ENCODE data around the gene TUBB1. TPM values are rescaled to one million over a fixed set of nuclear protein-coding genes. Genes with fewer than 3 reads are reported as not detected.

TUBB1 gene
- total RNA-seq, 1 donor from 2014 or later: not detected

DNA sequence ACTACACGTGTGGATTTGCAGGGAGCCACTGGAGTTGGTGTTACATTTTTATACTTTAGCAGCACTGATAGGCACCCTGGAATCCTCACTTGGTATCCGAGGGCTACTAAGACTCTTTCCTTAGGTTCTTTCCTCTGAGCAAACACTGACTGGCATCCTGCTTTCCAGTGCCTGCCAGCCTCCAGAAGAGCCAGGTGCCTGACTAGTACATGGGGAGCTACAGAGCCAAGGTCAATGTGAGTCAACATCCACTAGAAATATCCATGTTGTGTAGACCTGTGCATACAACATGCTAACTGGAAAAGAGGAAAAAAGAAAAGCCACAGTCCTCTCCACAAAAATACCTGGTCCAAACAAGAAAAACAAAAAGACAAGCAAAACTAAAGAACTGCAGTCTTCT lies 5.9 kb downstream of the TUBB1 start:
- no peak for DNase-seq (ENCODE audit: low spot score)
- Histone ChIP-seq H3K27me3 (no peaks in the 10 kb centered on the region), H3K27ac (no peak overlapping the region), H3K4me3 (no peak overlapping the region), H3K4me1 (peaks cover 10% of the 10 kb centered on the region), H2AFZ (replicated peaks) (no peak overlapping the region), H4K20me1 (ENCODE audit: low read depth) (peaks cover 41% of the 10 kb centered on the region), H3K9me3 (ENCODE audit: low read depth) (no peaks in the 10 kb centered on the region), H3K36me3 (peaks cover 6% of the 10 kb centered on the region), H3K79me2 (ENCODE audit: low read depth) (peaks cover 43% of the 10 kb centered on the region), H3K9ac (no peak overlapping the region), H3K4me2 (no peak overlapping the region), H3F3A (ENCODE audit: low read depth) (no peaks in the 10 kb centered on the region)
- TF ChIP-seq EZH2 (IDR thresholded peaks at IDR 0.05): no peak
- TF ChIP-seq EZH2phosphoT487 (IDR thresholded peaks at IDR 0.05): no peak
- TF ChIP-seq, protein P1, sequence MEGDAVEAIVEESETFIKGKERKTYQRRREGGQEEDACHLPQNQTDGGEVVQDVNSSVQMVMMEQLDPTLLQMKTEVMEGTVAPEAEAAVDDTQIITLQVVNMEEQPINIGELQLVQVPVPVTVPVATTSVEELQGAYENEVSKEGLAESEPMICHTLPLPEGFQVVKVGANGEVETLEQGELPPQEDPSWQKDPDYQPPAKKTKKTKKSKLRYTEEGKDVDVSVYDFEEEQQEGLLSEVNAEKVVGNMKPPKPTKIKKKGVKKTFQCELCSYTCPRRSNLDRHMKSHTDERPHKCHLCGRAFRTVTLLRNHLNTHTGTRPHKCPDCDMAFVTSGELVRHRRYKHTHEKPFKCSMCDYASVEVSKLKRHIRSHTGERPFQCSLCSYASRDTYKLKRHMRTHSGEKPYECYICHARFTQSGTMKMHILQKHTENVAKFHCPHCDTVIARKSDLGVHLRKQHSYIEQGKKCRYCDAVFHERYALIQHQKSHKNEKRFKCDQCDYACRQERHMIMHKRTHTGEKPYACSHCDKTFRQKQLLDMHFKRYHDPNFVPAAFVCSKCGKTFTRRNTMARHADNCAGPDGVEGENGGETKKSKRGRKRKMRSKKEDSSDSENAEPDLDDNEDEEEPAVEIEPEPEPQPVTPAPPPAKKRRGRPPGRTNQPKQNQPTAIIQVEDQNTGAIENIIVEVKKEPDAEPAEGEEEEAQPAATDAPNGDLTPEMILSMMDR (IDR thresholded peaks at IDR 0.05): no peak
- Mint-ChIP-seq H3K4me3 (no peak overlapping the region), H3K9me3 (no peaks in the 10 kb centered on the region), H3K36me3 (peaks cover 33% of the 10 kb centered on the region), H3K27me3 (ENCODE audit: insufficient read depth, low read depth) (peaks cover 2% of the 10 kb centered on the region), H3K27ac (no peak overlapping the region), H3K4me1 (peaks cover 49% of the 10 kb centered on the region)

DNA sequence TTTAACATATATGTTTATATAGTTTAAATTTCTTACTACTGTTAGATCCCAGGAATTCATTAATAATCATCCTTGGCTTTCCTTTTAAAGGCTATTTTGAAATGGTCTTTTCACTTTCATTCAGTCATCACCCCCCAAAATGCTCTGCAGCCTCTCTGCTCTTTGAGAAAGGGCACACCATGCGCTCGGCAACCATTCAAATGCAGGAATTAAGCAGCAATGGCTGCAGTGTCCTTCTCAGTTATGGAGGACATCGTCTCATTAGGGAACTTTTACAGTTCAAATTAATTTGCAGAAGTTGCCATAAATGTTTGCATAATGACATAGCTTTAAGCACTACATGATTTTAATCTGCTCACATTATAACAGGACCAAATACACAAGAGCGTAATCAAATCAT lies 6.3 kb downstream of the TUBB1 start:
- Mint-ChIP-seq H3K27ac (no peak overlapping the region), H3K27me3 (ENCODE audit: insufficient read depth, low read depth) (peaks cover 2% of the 10 kb centered on the region), H3K4me1 (peaks cover 53% of the 10 kb centered on the region), H3K36me3 (peaks cover 37% of the 10 kb centered on the region), H3K4me3 (no peak overlapping the region), H3K9me3 (no peaks in the 10 kb centered on the region)
- Histone ChIP-seq H3K4me2 (no peak overlapping the region), H3K36me3 (peaks cover 10% of the 10 kb centered on the region), H3K4me3 (no peak overlapping the region), H2AFZ (replicated peaks) (no peak overlapping the region), H3K27me3 (no peaks in the 10 kb centered on the region), H3K9me3 (ENCODE audit: low read depth) (no peaks in the 10 kb centered on the region), H3K4me1 (peaks cover 14% of the 10 kb centered on the region), H3K79me2 (ENCODE audit: low read depth) (peaks cover 47% of the 10 kb centered on the region), H3F3A (ENCODE audit: low read depth) (no peaks in the 10 kb centered on the region), H3K27ac (no peak overlapping the region), H4K20me1 (ENCODE audit: low read depth) (peaks cover 41% of the 10 kb centered on the region), H3K9ac (no peak overlapping the region)
- DNase-seq (ENCODE audit: low spot score): no peak
- TF ChIP-seq EZH2 (IDR thresholded peaks at IDR 0.05): no peak
- TF ChIP-seq EZH2phosphoT487 (IDR thresholded peaks at IDR 0.05): no peak
- TF ChIP-seq, protein P1 (IDR thresholded peaks at IDR 0.05): no peak

DNA sequence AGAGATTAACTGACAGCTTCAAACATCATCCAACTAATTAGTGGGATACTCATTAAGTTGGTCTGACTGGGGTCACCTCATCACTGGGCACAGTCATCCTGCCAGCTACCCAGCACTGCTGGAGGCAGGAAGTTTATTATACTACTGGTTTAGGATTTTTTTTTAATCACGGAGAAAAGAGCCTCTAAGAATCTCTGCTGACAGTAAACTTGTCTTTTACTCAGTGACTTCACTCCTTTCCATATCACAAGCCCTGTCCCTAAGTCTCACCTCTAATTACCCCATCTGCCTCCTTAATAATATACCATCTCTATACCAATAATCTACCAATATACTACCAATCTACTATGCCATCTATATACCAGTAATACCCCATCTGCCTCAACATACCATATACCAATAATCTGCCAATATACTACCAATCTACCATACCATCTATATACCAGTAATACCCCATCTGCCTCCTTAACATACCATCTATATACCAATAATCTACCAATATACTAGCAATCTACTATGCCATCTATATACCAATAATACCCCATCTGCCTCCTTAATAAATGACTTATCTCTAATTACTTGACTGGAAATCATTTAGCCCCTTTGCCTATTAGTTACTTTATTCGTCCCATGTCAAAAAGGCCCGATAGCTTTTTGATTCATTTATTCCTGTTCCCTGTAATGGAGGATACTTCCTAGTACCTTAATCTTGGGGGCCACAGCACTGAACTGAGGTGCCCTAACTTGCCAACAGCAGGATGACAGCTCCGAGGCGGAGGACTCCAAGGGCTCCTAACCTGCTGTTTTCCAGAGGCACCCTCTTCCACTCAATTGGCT lies 7.9 kb downstream of the TUBB1 start:
- Histone ChIP-seq H3K27ac (no peak overlapping the region), H3K9me3 (ENCODE audit: low read depth) (no peaks in the 10 kb centered on the region), H3K4me2 (no peak overlapping the region), H3K27me3 (no peaks in the 10 kb centered on the region), H3K4me1 (peaks cover 25% of the 10 kb centered on the region), H3F3A (ENCODE audit: low read depth) (no peaks in the 10 kb centered on the region), H3K36me3 (peaks cover 14% of the 10 kb centered on the region), H2AFZ (replicated peaks) (no peak overlapping the region), H3K9ac (peak overlapping the region; percentile 28), H3K79me2 (ENCODE audit: low read depth) (peaks cover 62% of the 10 kb centered on the region), H4K20me1 (ENCODE audit: low read depth) (peaks cover 54% of the 10 kb centered on the region), H3K4me3 (no peak overlapping the region)
- Mint-ChIP-seq H3K4me3 (no peak overlapping the region), H3K9me3 (no peaks in the 10 kb centered on the region), H3K27ac (no peak overlapping the region), H3K36me3 (peaks cover 35% of the 10 kb centered on the region), H3K4me1 (peaks cover 51% of the 10 kb centered on the region), H3K27me3 (ENCODE audit: insufficient read depth, low read depth) (peaks cover 2% of the 10 kb centered on the region)
- TF ChIP-seq, protein P1 (IDR thresholded peaks at IDR 0.05): no peak
- TF ChIP-seq EZH2 (IDR thresholded peaks at IDR 0.05) (no peak), EZH2phosphoT487 (IDR thresholded peaks at IDR 0.05) (no peak)
- no peak for DNase-seq (ENCODE audit: low spot score)
